ENCODE measurements around the gene FREY1.
A peak's percentile ranks its signal among the peaks of the same experiment; 100 is the strongest.
"Not testable (repeated sequence)": the region's sequence is repeated elsewhere in the genome, so short reads cannot be mapped to it uniquely, and the experiment has no call there.

FREY1 gene

DNA sequence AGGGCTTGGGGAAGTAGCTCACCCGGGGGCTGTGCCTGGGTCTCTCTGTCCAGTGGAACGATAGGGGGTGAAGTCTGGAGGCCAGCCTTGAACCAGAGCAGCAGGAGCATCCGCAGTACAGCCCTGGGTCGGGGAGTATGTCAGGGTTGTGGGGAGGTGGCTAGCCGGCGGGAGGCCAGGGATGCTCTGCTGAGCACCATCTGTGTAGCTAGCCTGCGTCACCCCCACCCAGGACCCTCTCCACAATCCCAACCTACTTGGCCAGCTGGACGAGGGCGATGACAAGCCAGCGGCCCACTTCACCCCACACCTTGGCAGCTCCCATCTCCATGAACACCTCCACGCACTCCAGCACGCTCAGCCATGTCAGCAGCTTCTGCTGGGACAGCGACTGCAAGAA is 8.4 kb upstream of the FREY1 start:
- DNase-seq (ENCODE audit: low read depth, low spot score): no peak

DNA sequence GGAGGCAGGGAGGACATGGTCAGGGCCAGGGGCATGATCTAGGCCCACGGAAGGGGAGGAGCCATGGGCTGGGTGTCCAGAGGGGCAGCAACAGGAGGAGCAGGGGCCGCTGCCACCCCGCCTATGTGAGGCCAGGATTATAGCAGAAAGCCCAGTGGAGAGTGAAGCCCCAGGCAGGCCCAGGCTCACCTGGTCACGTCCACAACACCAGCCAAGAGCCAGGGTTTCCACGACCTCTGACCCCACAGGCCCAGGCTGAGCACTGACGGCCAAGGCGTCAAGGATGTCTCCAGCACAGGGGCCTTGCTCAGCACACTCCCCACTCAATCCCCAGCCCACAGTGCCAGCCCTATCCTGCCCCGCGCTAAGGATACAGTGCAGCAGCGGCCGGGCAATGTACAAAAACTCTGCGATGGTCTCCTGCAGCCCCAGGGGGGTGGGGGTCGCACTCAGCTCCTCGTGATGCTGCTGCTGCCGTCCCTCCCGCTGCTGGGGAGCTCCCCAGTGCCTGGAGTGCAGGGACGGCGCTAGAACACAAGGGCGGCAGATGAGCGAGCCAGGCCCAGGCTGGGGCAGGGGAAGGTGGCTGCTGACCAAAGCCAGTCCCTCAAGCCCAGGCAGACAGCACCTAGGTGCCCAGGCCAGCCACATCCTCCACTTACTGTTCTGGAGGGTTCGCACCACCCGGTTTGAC is 7.0 kb upstream of the FREY1 start:
- no peak for DNase-seq (ENCODE audit: low read depth, low spot score)

DNA sequence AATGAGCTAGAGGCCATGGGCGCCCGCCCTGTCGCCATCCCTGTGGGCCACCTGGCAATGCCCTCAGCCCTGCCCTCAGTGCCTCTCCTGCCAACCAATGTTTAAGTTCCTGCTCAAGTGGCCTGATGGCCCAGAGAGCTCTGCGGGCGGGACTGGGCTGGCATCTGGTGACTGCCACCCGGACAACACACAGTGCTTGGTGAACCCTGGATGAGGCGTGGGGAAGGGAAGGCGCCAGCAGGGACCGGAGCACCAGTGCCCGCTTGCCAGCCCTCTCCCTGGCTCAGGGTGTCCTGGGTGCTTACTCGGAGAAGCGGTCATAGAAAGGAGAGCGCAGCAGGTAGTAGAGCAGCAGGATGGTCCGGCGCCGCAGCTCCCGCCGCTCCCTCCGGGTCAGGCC is 6.4 kb upstream of the FREY1 start:
- no peak for DNase-seq (ENCODE audit: low read depth, low spot score)

DNA sequence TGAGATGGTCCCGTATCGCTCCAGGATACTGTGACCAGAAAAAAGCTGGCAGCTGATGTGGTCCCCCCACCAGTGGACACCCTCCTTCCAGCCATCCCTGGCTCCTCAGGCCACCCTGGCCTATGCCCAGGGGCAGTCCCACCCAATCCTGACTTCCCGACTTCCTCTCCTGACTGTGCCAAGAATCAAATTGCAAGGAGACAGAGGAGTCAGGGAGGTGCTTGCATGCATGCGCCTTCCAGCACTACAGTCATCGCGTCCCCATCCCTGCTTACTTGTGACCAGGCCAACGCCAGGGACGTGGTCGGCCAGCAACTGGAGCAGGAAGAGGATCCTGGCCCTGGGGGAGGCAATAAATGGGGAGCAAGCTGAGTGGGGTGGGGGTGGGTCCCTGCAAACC is 3.6 kb upstream of the FREY1 start:
- no peak for DNase-seq (ENCODE audit: low read depth, low spot score)

DNA sequence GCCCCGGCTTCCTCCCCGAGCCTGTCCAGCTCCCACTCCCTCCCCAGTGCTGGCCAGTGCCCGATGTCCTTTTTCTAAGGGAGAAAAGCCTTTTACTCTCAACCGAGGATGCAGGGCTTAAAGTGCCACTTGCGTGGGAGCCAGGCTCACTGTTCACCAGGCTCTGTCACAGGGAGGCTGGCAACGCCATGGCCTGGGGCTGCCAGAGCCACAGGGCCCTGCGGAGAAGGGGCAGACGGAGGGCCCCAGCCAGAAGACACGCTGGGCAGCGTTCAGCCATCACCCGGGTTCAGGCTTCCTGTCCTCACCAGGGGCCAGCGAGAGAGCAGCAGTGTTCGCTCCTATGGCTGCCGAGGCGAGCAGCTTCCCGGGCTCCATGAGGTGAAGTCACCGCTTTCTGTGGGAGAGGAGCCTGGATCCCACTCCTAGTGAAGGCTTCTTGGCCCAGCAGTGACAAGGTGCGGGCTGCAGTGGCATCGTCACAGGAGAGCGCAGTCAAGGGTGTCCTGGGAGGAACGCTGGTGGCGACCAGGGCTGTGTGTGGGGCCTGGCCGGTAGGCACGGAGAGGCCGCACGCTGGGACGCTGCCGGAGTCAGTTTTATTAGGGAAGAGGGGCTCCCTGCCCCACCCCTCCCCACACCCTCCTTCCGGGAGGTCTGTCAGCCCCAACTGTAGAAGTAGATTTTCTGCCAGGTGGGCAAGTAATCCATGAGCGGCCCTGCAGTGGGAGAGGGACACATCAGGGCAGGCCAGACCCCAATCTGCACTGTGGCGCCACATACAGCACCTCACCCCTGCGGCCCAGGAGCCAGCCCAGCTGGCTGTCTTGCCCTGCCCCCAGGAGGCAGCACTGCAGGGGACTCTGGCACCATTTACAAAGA is 2.8 kb upstream of the FREY1 start:
- no peak for DNase-seq (ENCODE audit: low read depth, low spot score)

DNA sequence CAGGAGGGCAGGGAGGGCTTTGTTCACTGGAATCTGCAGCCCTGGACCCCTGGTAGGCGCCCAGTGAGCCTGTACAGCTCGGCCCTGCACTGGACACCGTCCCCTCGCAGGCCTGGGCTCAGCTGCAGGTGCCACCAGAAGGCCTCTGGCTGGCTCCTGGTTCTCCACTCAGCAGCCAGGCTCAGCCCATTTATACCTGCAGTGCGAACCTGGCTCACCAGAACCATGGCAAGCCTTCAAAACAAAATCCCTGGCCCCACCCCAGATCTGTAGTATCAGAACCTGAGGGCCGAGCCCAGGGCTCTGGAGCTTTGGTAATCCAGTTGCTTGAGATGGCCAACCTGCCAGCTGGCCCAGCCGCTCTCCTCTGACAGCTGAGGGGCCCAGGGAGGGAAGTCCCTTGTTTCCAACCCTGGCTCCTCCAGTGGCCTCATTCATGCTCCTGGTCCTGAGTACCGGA is 870 bp upstream of the FREY1 start:
- DNase-seq (ENCODE audit: low read depth, low spot score): no peak

DNA sequence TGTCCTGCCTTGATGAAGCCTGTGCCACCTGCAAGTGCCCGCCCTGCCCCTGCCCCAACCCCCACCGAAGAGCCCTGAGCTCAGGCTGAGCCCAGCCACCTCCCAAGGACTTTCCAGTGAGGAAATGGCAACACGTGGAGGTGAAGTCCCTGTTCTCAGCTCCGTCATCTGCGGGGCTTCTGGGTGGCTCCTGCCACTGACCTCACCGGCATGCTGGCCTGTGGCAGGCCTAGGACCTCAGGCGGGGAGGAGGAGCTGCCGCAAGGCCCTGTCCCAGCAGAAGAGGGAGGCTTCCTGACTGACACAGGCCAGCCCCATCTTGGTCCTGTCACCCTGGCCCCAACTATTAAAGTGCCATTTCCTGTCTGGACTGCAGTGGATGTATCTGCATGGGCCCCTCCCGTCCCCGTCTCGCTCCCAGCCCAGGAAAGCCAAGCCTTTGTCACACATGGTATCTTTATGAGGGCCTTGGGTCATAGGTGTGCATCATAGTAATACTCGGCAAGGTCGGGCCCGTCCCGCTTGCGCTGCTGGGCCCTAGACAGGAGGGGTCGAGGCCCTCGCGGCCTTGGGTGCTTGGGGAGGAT is 882 bp downstream of the FREY1 start:
- no peak for DNase-seq (ENCODE audit: low read depth, low spot score)

DNA sequence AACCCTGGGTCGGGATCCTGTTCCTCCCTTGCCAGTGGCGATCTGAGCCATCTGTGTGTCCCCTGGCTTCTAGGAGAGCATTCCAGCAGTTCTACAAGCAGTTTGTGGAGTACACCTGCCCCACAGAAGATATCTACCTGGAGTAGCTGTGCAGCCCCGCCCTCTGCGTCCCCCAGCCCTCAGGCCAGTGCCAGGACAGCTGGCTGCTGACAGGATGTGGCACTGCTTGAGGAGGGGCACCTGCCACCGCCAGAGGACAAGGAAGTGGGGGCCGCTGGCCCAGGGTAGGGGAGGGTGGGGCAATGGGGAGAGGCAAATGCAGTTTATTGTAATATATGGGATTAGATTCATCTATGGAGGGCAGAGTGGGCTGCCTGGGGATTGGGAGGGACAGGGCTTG is 1.5 kb downstream of the FREY1 start:
- DNase-seq (ENCODE audit: low read depth, low spot score): not testable (repeated sequence)

DNA sequence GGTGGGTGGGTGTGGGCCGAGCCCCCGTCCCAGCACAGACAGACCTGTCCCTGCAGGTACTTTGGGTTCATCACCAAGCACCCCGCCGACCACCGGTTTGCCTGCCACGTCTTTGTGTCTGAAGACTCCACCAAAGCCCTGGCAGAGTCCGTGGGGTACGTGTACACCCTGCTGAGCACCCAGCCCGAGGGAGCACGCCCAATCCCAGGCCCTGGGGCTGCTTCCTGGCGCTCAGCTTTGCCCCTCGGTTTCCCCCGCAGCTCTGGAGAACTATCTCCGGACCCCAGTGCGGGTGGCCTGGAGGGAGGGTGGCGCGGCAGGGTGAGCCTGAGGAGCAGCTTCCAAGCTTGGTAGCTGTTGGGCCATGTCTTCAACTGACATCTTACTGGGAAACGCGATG is 2.0 kb downstream of the FREY1 start:
- no peak for DNase-seq (ENCODE audit: low read depth, low spot score)

DNA sequence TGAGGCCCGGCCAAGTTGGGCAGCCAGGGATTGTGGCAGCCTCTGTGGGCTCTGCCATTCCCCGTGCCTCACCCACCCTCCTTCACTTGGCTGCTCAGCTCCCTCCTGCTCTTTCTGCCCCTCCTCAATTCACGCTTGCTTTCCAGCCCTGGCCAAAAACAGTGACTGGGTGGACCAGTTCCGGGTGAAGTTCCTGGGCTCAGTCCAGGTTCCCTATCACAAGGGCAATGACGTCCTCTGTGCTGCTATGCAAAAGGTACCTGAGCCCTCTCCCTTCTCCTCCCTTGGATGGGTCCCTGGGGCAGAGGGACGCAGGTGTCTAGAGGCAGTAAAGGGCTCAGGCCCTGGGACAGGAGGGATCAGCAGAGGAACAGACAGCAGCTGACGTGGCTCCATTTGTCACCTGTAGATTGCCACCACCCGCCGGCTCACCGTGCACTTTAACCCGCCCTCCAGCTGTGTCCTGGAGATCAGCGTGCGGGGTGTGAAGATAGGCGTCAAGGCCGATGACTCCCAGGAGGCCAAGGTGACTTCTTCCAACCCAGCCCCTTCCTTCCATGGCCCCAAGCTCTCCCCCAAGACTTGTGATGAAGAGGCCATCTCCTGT is 2.7 kb downstream of the FREY1 start:
- no peak for DNase-seq (ENCODE audit: low read depth, low spot score)

DNA sequence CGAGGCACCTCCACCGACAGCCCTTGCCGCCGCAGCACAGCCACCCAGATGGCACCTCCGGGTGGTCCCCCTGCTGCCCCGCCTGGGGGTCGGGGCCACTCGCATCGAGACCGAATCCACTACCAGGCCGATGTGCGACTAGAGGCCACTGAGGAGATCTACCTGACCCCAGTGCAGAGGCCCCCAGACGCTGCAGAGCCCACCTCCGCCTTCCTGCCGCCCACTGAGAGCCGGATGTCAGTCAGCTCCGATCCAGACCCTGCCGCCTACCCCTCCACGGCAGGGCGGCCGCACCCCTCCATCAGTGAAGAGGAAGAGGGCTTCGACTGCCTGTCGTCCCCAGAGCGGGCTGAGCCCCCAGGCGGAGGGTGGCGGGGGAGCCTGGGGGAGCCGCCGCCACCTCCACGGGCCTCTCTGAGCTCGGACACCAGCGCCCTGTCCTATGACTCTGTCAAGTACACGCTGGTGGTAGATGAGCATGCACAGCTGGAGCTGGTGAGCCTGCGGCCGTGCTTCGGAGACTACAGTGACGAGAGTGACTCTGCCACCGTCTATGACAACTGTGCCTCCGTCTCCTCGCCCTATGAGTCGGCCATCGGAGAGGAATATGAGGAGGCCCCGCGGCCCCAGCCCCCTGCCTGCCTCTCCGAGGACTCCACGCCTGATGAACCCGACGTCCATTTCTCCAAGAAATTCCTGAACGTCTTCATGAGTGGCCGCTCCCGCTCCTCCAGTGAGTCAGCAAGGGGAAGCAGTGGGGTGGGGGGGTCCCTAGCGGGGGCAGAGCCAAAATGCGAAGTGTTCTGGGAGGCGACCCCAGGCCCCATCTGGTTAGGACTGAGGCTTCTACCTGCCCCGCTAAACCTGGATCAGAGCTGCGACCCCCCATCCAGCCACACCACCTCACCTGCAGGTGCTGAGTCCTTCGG is 4.4 kb downstream of the FREY1 start:
- DNase-seq (ENCODE audit: low read depth, low spot score): no peak

DNA sequence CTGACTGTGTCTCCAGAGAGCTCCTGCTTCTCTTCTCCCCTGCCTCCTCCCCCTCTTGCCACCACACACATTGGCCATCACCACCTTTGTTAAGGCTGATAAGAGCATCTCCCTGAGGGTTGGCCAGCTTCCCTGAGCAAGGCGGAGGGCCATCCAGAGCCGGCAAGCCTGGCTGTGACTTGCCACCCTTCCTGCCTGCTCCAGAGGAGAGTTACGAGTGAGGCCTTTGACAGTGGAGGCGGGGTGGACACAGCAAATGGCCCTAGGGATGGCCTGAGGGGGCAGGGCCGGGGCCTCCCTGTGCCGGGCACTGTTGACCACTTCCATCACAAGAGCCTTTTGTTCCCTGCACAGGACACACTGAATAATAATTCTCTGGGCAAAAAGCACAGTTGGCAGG is 5.4 kb downstream of the FREY1 start:
- DNase-seq (ENCODE audit: low read depth, low spot score): no peak

DNA sequence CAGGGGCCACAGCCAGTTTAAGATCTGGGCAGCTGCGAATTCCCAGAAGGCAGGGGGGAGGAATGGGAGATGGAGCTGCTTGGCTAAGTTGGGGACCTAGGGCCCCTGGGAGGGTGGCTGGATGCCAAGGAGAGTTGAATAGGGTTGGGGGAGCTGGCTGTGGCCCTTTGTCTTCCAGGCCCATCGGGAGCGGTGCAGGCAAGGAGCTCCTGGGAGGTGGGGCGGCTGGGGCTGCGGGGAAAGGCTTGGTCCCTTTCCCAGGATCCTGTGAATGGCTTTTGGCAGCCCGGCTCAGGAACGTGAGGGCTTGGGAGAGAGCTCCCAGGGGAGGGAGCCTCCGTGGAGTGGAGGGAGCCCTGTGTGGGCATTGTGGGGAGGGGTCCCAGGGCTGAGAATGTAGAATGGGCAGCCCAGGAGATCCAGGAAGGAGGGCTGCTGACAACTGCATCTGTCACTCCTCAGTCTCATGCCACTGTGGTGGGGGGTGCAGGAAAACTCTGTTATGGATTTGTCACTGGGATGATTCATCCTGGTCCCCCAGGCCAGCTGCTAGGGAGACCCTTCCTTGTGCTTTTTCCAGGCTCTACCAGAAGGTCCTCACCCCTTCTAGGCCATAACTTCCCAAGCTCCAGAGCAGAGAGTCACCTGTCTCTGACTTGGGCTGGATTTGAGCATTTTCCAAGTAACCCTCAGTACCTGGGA is 6.0 kb downstream of the FREY1 start:
- DNase-seq (ENCODE audit: low read depth, low spot score): no peak

DNA sequence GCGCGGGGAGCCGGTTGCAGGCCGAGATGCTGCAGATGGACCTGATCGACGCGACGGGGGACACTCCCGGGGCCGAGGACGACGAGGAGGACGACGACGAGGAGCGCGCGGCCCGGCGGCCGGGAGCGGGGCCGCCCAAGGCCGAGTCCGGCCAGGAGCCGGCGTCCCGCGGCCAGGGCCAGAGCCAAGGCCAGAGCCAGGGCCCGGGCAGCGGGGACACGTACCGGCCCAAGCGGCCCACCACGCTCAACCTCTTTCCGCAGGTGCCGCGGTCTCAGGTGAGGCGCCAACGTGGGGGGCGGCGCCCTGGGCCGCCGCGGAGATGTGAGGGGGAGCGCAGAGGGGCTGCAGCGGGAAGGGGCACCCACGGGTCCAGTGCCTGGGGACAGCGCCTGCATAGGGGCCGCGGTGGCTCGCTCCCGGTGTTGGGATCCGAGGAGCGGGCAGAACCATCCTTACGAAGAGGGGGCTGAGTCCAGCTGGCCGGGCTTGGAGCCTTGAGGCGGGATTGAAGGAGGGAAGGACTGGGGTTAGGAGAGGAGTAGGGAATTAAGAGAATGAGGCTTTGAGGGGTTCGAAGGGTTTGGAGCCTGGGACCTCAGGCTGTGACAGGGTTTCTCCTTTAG is 6.8 kb downstream of the FREY1 start:
- not testable (repeated sequence) for DNase-seq (ENCODE audit: low read depth, low spot score)

DNA sequence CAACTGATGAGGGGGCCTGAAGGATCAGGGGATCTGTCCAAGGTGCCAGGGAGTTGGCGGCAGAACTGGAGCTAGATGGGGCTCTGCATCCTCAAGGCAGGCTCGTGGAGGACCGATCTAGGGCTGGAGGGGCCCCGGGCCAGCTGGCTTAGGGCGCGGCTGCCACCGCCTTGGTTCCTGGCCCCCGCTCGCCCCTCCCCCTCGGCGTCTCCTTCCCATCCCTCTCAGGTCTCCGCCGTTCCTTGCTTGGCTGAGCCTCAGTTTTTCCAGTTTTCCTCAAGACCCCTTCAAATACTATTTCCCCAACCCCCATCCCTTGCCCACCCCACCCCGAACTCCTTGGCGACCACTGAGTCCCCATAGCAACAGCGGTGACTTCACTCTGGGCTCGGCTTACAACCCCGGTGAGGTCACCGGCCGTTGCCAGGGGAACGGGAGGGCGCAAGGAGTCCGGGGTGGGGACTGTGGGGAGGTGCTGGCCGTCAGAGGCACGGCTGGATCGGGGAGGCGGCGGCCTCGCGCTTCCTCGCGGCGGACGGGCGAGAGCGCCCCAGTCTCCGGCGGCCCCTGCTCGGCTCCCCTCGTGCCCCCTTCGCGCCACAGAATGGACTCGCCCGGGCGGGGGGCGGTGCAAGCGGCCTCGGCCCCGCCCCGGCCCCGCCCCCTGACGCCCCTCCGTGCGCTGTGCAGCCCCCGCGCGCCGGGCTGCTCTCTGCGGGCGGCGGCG is 7.5 kb downstream of the FREY1 start:
- peak; percentile 77 for DNase-seq (ENCODE audit: low read depth, low spot score)

DNA sequence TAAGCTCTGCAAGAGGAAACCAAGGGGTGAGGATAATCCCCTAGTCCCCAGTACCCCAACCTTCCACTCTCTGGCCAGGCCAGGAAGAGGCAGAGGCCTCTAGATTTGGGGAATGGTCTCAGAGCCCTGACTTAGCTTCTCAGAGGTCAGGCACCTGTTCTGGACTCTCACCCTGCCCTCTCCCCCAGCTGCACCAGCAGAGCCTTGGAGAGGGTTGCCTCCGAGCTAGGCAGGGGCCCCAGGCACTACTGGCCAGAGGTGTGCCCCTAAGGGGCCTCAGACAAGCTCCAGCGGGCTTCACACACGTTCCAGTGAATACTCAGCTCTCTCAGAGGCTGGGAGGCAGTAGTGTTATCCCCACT is 8.0 kb downstream of the FREY1 start:
- DNase-seq (ENCODE audit: low read depth, low spot score): no peak

DNA sequence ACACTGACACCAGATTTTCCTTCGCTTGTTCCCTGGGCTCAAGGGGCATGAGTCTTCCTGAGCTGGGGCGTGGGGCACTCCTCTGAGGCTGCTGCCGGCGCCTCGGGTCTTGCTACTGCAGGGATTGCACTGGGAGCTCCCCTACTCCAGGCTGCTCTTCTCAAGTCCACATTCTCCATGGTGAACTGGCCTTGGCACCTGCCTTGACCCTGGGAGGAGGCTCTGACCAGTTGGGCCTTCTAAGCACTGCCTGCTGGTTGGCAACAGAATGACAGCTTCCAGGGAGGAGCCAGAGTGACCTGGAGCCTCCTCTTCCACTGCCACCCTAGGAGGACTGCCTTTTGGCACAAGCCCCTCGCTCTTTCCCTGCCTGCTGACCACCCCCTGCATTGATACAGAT is 9.5 kb downstream of the FREY1 start:
- no peak for DNase-seq (ENCODE audit: low read depth, low spot score)

DNA sequence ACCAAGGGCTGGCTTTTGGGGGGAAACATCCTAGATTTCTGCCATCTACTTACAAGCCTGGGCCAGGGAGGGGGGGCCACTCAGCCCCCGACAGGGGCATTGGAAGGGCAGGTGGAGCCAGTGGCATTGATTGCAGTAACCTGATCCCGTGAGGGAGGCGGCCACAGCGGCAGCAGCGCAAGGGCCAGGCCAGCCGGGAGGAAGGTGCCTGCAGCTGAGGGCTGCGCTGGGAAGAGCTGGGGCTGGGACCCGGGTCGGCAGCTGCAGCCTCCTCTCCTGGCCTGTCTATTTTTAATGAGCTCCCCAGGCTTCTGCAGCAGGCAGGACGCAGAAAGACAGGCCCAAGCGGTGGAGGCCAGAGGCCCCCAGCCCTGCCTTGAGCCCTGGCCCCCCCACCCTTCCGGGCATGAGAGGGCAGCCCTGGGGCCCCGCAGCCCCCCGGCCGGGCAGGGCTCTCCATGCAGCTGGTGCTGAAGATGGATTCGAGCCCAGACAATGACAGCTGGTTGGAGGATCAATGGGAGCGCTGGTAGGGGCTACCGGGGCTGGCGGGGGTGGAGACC is 10.6 kb downstream of the FREY1 start:
- peak; percentile 68 for DNase-seq (ENCODE audit: low read depth, low spot score)

Data from ELF-1 (cell line).